ENCODE measurements around the gene HOXD1.

The HOXD1 gene

GRCh38 chr2:176187899-176188773 is at the start of gene HOXD1:
HOXD1 (plus strand) TSS chr2:176188668; CDS start chr2:176188802, 134 bp downstream.
- Histone ChIP-seq H3K27me3 (ENCODE audit: insufficient read depth, low read depth, severe bottlenecking) (peaks cover 90% of the 10 kb centered on the region), H3K9me3 (ENCODE audit: severe bottlenecking) (peaks cover 19% of the 10 kb centered on the region), H3K4me3 (ENCODE audit: low read depth, low read length) (no peak within 1 kb of the TSS; the same call in none of the 2 replicates), H3K27ac (no peak within 1 kb of the TSS), H3K36me3 (no peaks in the 10 kb centered on the region)
- DNase-seq: no peak
- no peak for TF ChIP-seq CTCF (IDR thresholded peaks at IDR 0.05; ENCODE audit: low read depth, low read length)

- H3K36me3 ChIP-seq: no peaks in the 10 kb centered on the region
- H3K9me3 ChIP-seq (ENCODE audit: severe bottlenecking): no peaks in the 10 kb centered on the region
- no peak for DNase-seq
- no peak overlapping the region for H3K4me3 ChIP-seq (ENCODE audit: low read depth, low read length)
- no peak for TF ChIP-seq CTCF (IDR thresholded peaks at IDR 0.05; ENCODE audit: low read depth, low read length)
- no peak overlapping the region for H3K27ac ChIP-seq
- peaks cover 98% of the 10 kb centered on the region for H3K27me3 ChIP-seq (ENCODE audit: insufficient read depth, low read depth, severe bottlenecking)
Measured at GRCh38 chr2:176138923-176139660, 49.4 kb upstream of the HOXD1 start.

- DNase-seq: no peak
- Histone ChIP-seq H3K27ac (no peak overlapping the region), H3K27me3 (ENCODE audit: insufficient read depth, low read depth, severe bottlenecking) (peaks cover 97% of the 10 kb centered on the region)
Measured at GRCh38 chr2:176139661-176140512, 48.6 kb upstream of the HOXD1 start.

GRCh38 chr2:176140513-176141317 is 47.8 kb upstream of the HOXD1 start:
- TF ChIP-seq CTCF (IDR thresholded peaks at IDR 0.05; ENCODE audit: low read depth, low read length): peak; percentile 86
- H3K27me3 ChIP-seq (ENCODE audit: insufficient read depth, low read depth, severe bottlenecking): peaks cover 97% of the 10 kb centered on the region
- H3K36me3 ChIP-seq: no peaks in the 10 kb centered on the region
- peak; percentile 74 for DNase-seq
- peak overlapping the region; percentile 51 for H3K4me3 ChIP-seq (ENCODE audit: low read depth, low read length)
- H3K27ac ChIP-seq: peak overlapping the region; percentile 52
- no peaks in the 10 kb centered on the region for H3K9me3 ChIP-seq (ENCODE audit: severe bottlenecking)

More at GRCh38 chr2:176139661-176140512, 48.6 kb upstream of the HOXD1 start:
- TF ChIP-seq CTCF (IDR thresholded peaks at IDR 0.05; ENCODE audit: low read depth, low read length): no peak
- Histone ChIP-seq H3K36me3 (no peaks in the 10 kb centered on the region), H3K4me3 (ENCODE audit: low read depth, low read length) (peak overlapping the region; percentile 51), H3K9me3 (ENCODE audit: severe bottlenecking) (no peaks in the 10 kb centered on the region)

GRCh38 chr2:176142281-176142680 is 46.2 kb upstream of the HOXD1 start:
- Histone ChIP-seq H3K4me3 (ENCODE audit: low read depth, low read length) (no peak overlapping the region), H3K36me3 (no peaks in the 10 kb centered on the region), H3K27ac (no peak overlapping the region), H3K9me3 (ENCODE audit: severe bottlenecking) (no peaks in the 10 kb centered on the region), H3K27me3 (ENCODE audit: insufficient read depth, low read depth, severe bottlenecking) (peaks cover 97% of the 10 kb centered on the region)
- DNase-seq: no peak
- no peak for TF ChIP-seq CTCF (IDR thresholded peaks at IDR 0.05; ENCODE audit: low read depth, low read length)
